ENCODE results near the gene DPYSL5. TPM values are rescaled to one million over a fixed set of nuclear protein-coding genes. Genes with fewer than 3 reads are reported as not detected.

The DPYSL5 gene
- total RNA-seq, 2 donors from 2014 or later, result 3.1 to 3.5 TPM

GRCh38 chr2:26892922-26893524, 45.1 kb downstream of the DPYSL5 start:
- no peak overlapping the region for H3K27ac ChIP-seq (ENCODE audit: low read depth, low read length)
- Mint-ChIP-seq H3K9me3 (no peaks in the 10 kb centered on the region), H3K27ac (no peak overlapping the region), H3K4me1 (no peaks in the 10 kb centered on the region), H3K27me3 (ENCODE audit: insufficient read depth) (peaks cover 7% of the 10 kb centered on the region), H3K4me3 (no peak overlapping the region), H3K36me3 (ENCODE audit: low read depth) (no peaks in the 10 kb centered on the region)
- peaks cover 6% of the 10 kb centered on the region for H3K9me3 ChIP-seq (ENCODE audit: control insufficient read depth, low read length)
- no peaks in the 10 kb centered on the region for H3K36me3 ChIP-seq (ENCODE audit: control insufficient read depth, insufficient read depth, low read length)
- H3K9ac ChIP-seq (ENCODE audit: extremely low read depth, low read length, poor library complexity, severe bottlenecking), result no peak overlapping the region
- H3K4me1 ChIP-seq (ENCODE audit: control insufficient read depth, insufficient read depth, low read length), result no peaks in the 10 kb centered on the region
- TF ChIP-seq CTCF (conservative IDR thresholded peaks at IDR 0.05), result no peak
- no peak for DNase-seq
- no peak overlapping the region for H3K4me3 ChIP-seq (ENCODE audit: low read length)
- no peaks in the 10 kb centered on the region for H3K27me3 ChIP-seq (ENCODE audit: control insufficient read depth, insufficient read depth, low read length, poor library complexity, severe bottlenecking)
- 90 to 100% methylated on average over 1 to 3 of the region's 3 CpGs for WGBS, 2 experiments (ENCODE audit: insufficient coverage in 1 of 2, insufficient read length in 1 of 2)

DNA sequence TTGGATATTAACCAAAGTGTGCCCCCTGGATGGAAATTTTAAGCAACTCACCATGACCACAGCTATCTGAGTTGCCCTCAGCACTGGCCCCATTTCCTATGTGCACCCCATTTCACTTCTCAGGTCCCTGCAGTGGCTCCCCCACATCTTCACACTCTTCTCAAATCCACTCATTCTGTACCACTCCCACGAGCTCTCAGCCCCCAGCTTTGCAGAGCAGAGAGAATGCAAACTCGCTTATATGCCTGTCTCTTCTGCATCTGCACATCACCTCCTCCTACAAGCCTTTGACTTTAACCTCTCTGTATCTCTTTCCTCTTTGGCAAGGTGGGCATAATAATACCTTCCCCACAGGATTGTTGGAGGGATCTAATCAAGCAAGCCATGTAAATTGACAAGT, 46.2 kb downstream of the DPYSL5 start:
- no peaks in the 10 kb centered on the region for H3K36me3 ChIP-seq (ENCODE audit: control insufficient read depth, insufficient read depth, low read length)
- no peak overlapping the region for H3K4me3 Mint-ChIP-seq
- no peaks in the 10 kb centered on the region for H3K4me1 ChIP-seq (ENCODE audit: control insufficient read depth, insufficient read depth, low read length)
- H3K9me3 ChIP-seq (ENCODE audit: control insufficient read depth, low read length), result peaks cover 6% of the 10 kb centered on the region
- no peaks in the 10 kb centered on the region for H3K9me3 Mint-ChIP-seq
- 93% methylated on average over 2 of the region's 2 CpGs; no CpG with 5 or more reads in 1 of the 2 experiments for WGBS, 2 experiments (ENCODE audit: insufficient coverage in 1 of 2, insufficient read length in 1 of 2)
- H3K36me3 Mint-ChIP-seq (ENCODE audit: low read depth), result no peaks in the 10 kb centered on the region
- TF ChIP-seq CTCF (conservative IDR thresholded peaks at IDR 0.05), result no peak
- H3K9ac ChIP-seq (ENCODE audit: extremely low read depth, low read length, poor library complexity, severe bottlenecking), result no peak overlapping the region
- H3K27ac ChIP-seq (ENCODE audit: low read depth, low read length), result no peak overlapping the region
- no peaks in the 10 kb centered on the region for H3K4me1 Mint-ChIP-seq
- H3K27me3 ChIP-seq (ENCODE audit: control insufficient read depth, insufficient read depth, low read length, poor library complexity, severe bottlenecking), result no peaks in the 10 kb centered on the region
- peaks cover 9% of the 10 kb centered on the region for H3K27me3 Mint-ChIP-seq (ENCODE audit: insufficient read depth)
- no peak overlapping the region for H3K27ac Mint-ChIP-seq
- H3K4me3 ChIP-seq (ENCODE audit: low read length), result no peak overlapping the region
- no peak for DNase-seq

- Mint-ChIP-seq H3K27ac (no peak overlapping the region), H3K4me1 (peaks cover 21% of the 10 kb centered on the region), H3K9me3 (no peaks in the 10 kb centered on the region), H3K4me3 (no peak overlapping the region), H3K27me3 (ENCODE audit: insufficient read depth) (peaks cover 9% of the 10 kb centered on the region), H3K36me3 (ENCODE audit: low read depth) (no peaks in the 10 kb centered on the region)
- no peaks in the 10 kb centered on the region for H3K4me1 ChIP-seq (ENCODE audit: control insufficient read depth, insufficient read depth, low read length)
- H3K27me3 ChIP-seq (ENCODE audit: control insufficient read depth, insufficient read depth, low read length, poor library complexity, severe bottlenecking), result no peaks in the 10 kb centered on the region
- no peak for TF ChIP-seq CTCF (conservative IDR thresholded peaks at IDR 0.05)
- no peak overlapping the region for H3K27ac ChIP-seq (ENCODE audit: low read depth, low read length)
- no peak overlapping the region for H3K4me3 ChIP-seq (ENCODE audit: low read length)
- no peaks in the 10 kb centered on the region for H3K36me3 ChIP-seq (ENCODE audit: control insufficient read depth, insufficient read depth, low read length)
- H3K9ac ChIP-seq (ENCODE audit: extremely low read depth, low read length, poor library complexity, severe bottlenecking), result no peak overlapping the region
- H3K9me3 ChIP-seq (ENCODE audit: control insufficient read depth, low read length), result peaks cover 6% of the 10 kb centered on the region
- no peak for DNase-seq
- 85% methylated on average over 3 of the region's 3 CpGs; no CpG with 5 or more reads in 1 of the 2 experiments for WGBS, 2 experiments (ENCODE audit: insufficient coverage in 1 of 2, insufficient read length in 1 of 2)
These were observed 50.0 kb downstream of the DPYSL5 start for GRCh38 chr2:26897807-26898479.
